Panc1 (cell line): ENCODE measurements around the gene LRBA. TPM values are rescaled to one million over a fixed set of nuclear protein-coding genes. Genes with fewer than 3 reads are reported as not detected.

ENCODE experiments used
- ATAC-seq: fragments of 200-7000 bp; cut with Tn5 transposase; 2 replicates; pipeline ENCODE4 v1.9.1; 2020; ENCODE audit warnings: mild to moderate bottlenecking, moderate library complexity
- BruUV-seq: library from RNA; stranded (reverse); fragments of 400-500 nt; replicated peaks from 2 replicates; lab custom pipeline; 2021; lab: Mats Ljungman, UMichigan
- CTCF ChIA-PET: fragments of 300-600 bp; sonication (Branson Sonifier 250); formaldehyde crosslinking; loops from one replicate; lab custom pipeline; 2022; ENCODE audit warnings: antibody characterized with exemption; lab: Charles Lee
- POLR2A ChIA-PET: fragments of 300-600 bp; sonication (Branson Sonifier 250); formaldehyde crosslinking; loops from one replicate; lab custom pipeline; 2022; ENCODE audit warnings: antibody characterized with exemption; lab: Charles Lee
- DNase-seq: peaks from one replicate; pipeline ENCODE4 v3.0.0-alpha.2; 2010; ENCODE audit warnings: low read depth, low spot score
- H3K27ac ChIP-seq: 2 replicates; pipeline ENCODE4 v1.5.1; 2011; ENCODE audit warnings: mild to moderate bottlenecking, low read length, inconsistent platforms
- H3K27me3 ChIP-seq: fragments of 200-500 bp; sonication (Bioruptor generic); 2 replicates; pipeline ENCODE4 v1.6.0; 2014; ENCODE audit warnings: low read length, inconsistent platforms; ENCODE audit not compliant: control insufficient read depth, insufficient read depth
- H3K36me3 ChIP-seq: fragments of 200-500 bp; sonication (Bioruptor generic); 2 replicates; pipeline ENCODE4 v1.5.1; 2014; ENCODE audit warnings: inconsistent platforms, mild to moderate bottlenecking, low read length, moderate library complexity; ENCODE audit not compliant: control insufficient read depth, insufficient read depth
- H3K4me1 ChIP-seq: 2 replicates; pipeline ENCODE4 v1.5.1; 2011; ENCODE audit warnings: inconsistent platforms, mild to moderate bottlenecking, low read length, moderate library complexity; ENCODE audit not compliant: control insufficient read depth, insufficient read depth
- H3K4me3 ChIP-seq, 2 experiments: 2 replicates each; pipeline ENCODE4 v1.5.1; 2011 to 2012; ENCODE audit warnings: low read depth in 2 of 2, low read length in 2 of 2, mild to moderate bottlenecking in 2 of 2, inconsistent platforms in 1 of 2, moderate library complexity in 1 of 2
- H3K9me3 ChIP-seq: fragments of 200-500 bp; sonication (Bioruptor generic); 2 replicates; pipeline ENCODE4 v1.5.1; 2014; ENCODE audit warnings: low read depth, mild to moderate bottlenecking, inconsistent platforms, low read length, moderate library complexity; ENCODE audit not compliant: control insufficient read depth, insufficient read depth
- POLR2AphosphoS5 ChIP-seq: IDR thresholded peaks from 2 replicates; pipeline ENCODE4 v1.6.1; 2012; ENCODE audit warnings: mild to moderate bottlenecking, low read depth, low read length, moderate library complexity
- SIN3A ChIP-seq: IDR thresholded peaks from 2 replicates; pipeline ENCODE4 v1.6.1; 2012; ENCODE audit warnings: low read depth, mild to moderate bottlenecking, low read length, moderate library complexity, borderline replicate concordance; ENCODE audit not compliant: insufficient read depth
- TCF7L2 ChIP-seq: IDR thresholded peaks from 2 replicates; pipeline ENCODE4 v1.6.1; 2011; ENCODE audit warnings: mild to moderate bottlenecking, low read depth, low read length, inconsistent platforms
- in situ Hi-C: cut with HindIII; loops from 2 replicates; pipeline ENCODE4 v1.10.0; 2016; ENCODE audit warnings: low sequenced_read_pairs, low pct_unique_long_range_greater_than_20kb
- intact Hi-C: fragments of 100-400 bp; cut with micrococcal nuclease; formaldehyde crosslinking; loops from one replicate; pipeline ENCODE4 v1.10.0; 2022; ENCODE audit not compliant: unreplicated experiment
- total RNA-seq: library from RNA; stranded (reverse); gene quantifications from one replicate; pipeline ENCODE4 v1.2.1, GENCODE V29; 2021; ENCODE audit not compliant: unreplicated experiment
- TF ChIP-seq, protein P1 (sequence below): fragments of 450-650 bp; IDR thresholded peaks from 2 replicates; pipeline ENCODE4 v1.5.1; 2017; ENCODE audit warnings: mild to moderate bottlenecking
- TF ChIP-seq, protein P2 (sequence below), 2 experiments: IDR thresholded peaks; 2 replicates each; pipeline ENCODE4 v1.6.1; 2011 to 2012; ENCODE audit warnings: low read depth in 2 of 2, control low read depth in 1 of 2, low read length in 1 of 2, mild to moderate bottlenecking in 1 of 2, moderate library complexity in 1 of 2; ENCODE audit not compliant: insufficient read depth in 1 of 2

LRBA gene
- total RNA-seq, 1 experiment from 2014 or later: 26.4 TPM

DNA sequence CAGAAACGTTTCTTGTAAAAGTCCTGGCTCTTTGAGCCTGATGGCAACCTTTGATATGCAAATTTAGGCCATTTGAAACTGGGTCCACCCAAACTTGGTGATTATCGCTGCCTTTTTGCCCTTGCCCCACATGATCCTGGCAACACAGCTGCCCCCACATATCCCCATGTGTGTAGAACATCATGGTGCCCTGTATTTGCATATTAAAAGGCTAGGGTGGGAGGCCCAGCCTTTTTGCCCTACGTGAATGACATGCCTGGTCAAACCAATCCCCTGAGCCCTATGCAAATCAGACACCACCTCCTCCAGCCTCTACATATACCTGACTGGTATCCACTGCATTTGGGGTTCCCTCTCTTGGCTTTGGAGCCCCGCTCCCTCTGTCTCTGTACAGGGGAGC, 230.8 kb downstream of the LRBA start:
- POLR2A ChIA-PET: no interaction called here

GRCh38 chr4:150782921-150783320, 232.2 kb downstream of the LRBA start:
- peaks cover 10% of the 10 kb centered on the region for H3K4me1 ChIP-seq
- H3K9me3 ChIP-seq: no peaks in the 10 kb centered on the region
- H3K27ac ChIP-seq: no peak overlapping the region
- TF ChIP-seq TCF7L2 (no peak), SIN3A (no peak), POLR2AphosphoS5 (no peak)
- TF ChIP-seq, protein P1, sequence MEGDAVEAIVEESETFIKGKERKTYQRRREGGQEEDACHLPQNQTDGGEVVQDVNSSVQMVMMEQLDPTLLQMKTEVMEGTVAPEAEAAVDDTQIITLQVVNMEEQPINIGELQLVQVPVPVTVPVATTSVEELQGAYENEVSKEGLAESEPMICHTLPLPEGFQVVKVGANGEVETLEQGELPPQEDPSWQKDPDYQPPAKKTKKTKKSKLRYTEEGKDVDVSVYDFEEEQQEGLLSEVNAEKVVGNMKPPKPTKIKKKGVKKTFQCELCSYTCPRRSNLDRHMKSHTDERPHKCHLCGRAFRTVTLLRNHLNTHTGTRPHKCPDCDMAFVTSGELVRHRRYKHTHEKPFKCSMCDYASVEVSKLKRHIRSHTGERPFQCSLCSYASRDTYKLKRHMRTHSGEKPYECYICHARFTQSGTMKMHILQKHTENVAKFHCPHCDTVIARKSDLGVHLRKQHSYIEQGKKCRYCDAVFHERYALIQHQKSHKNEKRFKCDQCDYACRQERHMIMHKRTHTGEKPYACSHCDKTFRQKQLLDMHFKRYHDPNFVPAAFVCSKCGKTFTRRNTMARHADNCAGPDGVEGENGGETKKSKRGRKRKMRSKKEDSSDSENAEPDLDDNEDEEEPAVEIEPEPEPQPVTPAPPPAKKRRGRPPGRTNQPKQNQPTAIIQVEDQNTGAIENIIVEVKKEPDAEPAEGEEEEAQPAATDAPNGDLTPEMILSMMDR: no peak
- TF ChIP-seq, protein P2, sequence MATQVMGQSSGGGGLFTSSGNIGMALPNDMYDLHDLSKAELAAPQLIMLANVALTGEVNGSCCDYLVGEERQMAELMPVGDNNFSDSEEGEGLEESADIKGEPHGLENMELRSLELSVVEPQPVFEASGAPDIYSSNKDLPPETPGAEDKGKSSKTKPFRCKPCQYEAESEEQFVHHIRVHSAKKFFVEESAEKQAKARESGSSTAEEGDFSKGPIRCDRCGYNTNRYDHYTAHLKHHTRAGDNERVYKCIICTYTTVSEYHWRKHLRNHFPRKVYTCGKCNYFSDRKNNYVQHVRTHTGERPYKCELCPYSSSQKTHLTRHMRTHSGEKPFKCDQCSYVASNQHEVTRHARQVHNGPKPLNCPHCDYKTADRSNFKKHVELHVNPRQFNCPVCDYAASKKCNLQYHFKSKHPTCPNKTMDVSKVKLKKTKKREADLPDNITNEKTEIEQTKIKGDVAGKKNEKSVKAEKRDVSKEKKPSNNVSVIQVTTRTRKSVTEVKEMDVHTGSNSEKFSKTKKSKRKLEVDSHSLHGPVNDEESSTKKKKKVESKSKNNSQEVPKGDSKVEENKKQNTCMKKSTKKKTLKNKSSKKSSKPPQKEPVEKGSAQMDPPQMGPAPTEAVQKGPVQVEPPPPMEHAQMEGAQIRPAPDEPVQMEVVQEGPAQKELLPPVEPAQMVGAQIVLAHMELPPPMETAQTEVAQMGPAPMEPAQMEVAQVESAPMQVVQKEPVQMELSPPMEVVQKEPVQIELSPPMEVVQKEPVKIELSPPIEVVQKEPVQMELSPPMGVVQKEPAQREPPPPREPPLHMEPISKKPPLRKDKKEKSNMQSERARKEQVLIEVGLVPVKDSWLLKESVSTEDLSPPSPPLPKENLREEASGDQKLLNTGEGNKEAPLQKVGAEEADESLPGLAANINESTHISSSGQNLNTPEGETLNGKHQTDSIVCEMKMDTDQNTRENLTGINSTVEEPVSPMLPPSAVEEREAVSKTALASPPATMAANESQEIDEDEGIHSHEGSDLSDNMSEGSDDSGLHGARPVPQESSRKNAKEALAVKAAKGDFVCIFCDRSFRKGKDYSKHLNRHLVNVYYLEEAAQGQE (IDR thresholded peaks at IDR 0.05; ENCODE audit: insufficient read depth in 1 of 2, low read depth in 2 of 2, low read length in 1 of 2): no peak
- ATAC-seq: no peak
- BruUV-seq: no TSS peak
- in situ Hi-C loops (no loop called here), intact Hi-C loops (no loop called here)
- DNase-seq: no peak
- ChIA-PET CTCF (no interaction called here), POLR2A (no interaction called here)
- no peaks in the 10 kb centered on the region for H3K36me3 ChIP-seq
- no peak overlapping the region for H3K4me3 ChIP-seq
- H3K27me3 ChIP-seq: no peaks in the 10 kb centered on the region

More for the DNA sequence above, 230.8 kb downstream of the LRBA start:
- Histone ChIP-seq H3K4me1 (peaks cover 10% of the 10 kb centered on the region), H3K36me3 (no peaks in the 10 kb centered on the region), H3K9me3 (no peaks in the 10 kb centered on the region), H3K27me3 (no peaks in the 10 kb centered on the region), H3K4me3 (no peak overlapping the region), H3K27ac (no peak overlapping the region)
- TF ChIP-seq TCF7L2: no peak
- TF ChIP-seq SIN3A: no peak
- TF ChIP-seq, protein P2 (IDR thresholded peaks at IDR 0.05; ENCODE audit: insufficient read depth in 1 of 2, low read depth in 2 of 2, low read length in 1 of 2): no peak
- no peak for TF ChIP-seq POLR2AphosphoS5
- TF ChIP-seq, protein P1: no peak
- CTCF ChIA-PET: no interaction called here
- DNase-seq: no peak
- no peak for ATAC-seq
- intact Hi-C loops: no loop called here
- no TSS peak for BruUV-seq
- in situ Hi-C loops: no loop called here
